Stimulated activated CD8-positive, alpha-beta memory T cell treated with anti-CD3 and anti-CD28 coated beads, Interleukin-15, amount 100 ng/mL, for 1 hour (primary cell): ENCODE data around the gene HEY2.

Source experiments
- DNase-seq: peaks from one replicate; pipeline ENCODE4 v3.0.0-alpha.2; 2020; ENCODE audit warnings: low read depth

Gene HEY2

DNA sequence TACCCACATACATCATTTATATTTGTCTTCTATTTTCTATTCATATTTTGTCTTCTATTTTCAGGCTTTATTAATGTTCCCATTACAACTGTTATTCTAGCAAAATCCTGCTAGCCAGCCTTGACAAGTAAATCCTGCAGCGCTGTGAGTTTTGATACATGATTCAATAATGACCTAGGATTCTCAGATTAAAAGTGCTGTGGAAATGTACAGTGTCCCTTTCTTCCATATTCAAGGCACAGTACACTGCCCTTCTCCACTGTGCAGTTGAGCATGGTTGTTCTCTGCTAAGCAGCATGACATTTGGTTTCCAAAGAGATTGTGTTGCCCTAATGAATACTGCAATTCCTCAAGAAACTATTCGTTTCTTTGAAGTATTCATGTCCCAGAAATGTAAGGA is 5.8 kb upstream of the HEY2 start:
- no peak for DNase-seq

DNA sequence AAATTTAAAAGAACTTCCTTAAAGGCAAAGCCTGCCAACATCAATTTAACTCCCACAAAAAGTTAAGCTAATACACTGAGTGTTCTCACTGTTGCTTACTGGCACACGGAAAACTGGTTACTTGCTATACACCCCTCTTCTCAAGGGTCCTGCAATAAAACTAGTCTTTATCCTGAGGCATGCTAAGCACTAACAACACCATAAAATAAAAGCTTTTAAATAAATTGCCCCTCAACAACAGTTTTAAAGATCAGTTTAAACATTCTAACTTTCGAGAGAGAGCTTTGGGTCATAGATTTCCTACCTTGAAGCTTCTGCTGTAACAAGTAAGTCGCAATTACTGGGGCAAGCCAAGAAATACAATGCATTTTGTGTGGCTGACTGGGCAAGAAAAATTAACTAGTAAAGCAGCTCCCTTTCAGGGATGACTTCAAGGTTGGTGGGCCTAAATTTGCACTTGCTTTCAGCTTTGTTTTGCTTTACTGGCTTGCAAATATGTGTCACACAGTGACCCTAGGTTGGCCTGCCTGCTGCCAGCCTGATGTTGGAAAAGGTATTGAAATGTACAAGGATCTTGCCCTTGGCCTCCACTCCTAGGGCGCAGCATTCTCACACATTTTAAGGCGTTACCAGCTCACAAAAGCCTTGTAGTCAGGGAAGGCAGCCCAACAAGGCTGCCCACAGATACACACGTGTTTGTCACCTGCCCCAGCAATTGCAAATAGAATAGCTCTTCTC is 4.0 kb upstream of the HEY2 start:
- no peak for DNase-seq

DNA sequence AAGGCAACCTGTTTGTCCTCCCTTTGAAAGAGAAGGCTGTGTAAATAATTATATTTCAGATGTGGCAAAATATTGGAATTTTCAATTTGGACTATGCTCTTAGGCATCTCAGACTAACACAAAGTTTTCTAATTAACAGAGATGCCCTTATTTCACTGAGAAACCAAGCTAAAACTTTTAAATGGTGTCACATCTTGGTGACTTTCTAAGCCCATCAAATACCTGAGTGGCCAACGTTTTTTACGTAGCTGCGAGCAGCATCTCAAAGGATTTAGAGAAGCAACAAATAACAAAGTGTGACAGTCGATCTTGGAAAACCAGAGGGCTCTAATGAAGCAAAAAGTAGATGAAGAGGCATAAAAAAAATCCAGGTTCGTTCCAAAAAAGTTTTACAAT is 3.4 kb upstream of the HEY2 start:
- no peak for DNase-seq

- DNase-seq: no peak
Observed at GRCh38 chr6:125746731-125747588, 2.5 kb upstream of the HEY2 start.

DNA sequence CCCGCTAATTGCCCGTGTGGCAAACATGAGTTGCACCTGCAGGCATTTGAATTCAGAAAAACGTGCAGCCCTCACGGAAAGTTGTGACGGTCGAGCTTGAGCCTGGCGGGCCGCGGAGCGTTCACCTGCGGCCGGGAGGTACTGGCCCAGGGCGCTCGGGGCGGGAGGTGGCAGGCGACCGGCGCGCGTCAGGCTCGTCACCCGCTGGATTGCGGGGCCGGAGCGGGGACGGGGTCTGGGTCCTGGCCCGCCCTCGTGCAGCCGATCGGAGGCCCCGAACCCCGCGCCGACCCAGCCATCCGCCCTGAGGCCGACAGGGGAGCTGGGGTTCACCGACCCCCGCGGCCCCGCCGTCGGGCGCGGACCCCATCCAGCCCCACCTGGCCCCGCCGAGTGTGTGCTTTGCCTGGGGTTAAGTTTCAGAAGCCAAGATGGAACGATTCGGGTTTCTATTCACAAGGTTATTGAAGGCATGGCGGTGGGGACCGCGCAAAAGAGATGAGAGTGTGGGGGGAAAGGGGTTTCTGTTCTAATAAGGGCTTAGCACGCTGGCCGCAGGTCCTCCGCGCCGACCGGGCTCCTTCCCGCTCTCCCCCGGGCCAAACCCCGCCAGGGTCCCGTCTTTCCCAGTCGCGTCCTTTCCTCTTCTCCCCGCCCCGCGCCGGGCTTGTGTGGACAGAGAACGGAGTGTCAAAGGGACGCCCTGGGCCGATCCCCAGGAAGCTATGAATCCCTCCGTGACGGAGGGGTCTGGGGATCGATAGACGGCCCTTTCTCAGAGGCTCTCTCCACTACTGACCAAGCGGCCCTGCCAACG is 1.6 kb upstream of the HEY2 start:
- DNase-seq: no peak

GRCh38 chr6:125748406-125749172 is 843 bp upstream of the HEY2 start:
- no peak for DNase-seq

DNA sequence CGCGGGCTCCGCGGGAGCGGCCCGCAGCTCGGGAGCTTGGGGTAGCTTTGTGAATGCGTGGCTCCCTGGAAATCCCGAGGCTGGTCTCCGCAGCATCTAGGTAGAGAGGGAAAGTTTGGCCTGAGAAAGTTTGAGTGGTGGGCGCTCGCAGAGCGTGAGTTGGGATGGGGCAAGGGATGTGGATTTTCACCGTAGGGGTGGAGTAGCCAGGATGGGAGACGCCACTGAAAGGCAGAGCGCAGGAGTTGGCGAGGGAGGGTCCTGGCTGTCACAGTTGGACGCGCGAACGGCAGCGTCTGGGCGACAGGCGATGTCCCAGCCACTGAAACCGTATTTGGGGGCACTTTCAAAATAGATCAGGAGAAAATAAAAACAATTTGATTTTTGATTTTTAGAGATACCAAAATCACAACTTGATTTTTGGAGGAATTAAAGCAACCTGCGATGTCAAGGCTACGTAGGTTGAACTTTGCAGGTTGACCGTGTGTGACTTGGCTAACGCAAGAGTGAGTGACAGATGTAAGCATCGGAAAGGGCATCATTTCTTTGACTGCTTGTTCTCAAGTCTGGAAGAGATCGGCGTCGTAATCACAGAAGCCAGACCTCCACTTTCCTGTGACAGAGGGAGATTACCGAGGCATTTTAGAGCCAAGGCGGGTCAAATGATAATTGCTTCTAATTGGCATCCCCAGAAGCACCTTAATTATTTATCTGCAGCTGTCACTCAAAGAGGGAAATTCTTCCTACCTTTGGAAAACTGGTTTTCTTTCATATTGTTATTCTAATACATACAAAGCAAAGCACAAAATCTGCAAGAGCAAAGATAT is 646 bp downstream of the HEY2 start:
- no peak for DNase-seq

DNA sequence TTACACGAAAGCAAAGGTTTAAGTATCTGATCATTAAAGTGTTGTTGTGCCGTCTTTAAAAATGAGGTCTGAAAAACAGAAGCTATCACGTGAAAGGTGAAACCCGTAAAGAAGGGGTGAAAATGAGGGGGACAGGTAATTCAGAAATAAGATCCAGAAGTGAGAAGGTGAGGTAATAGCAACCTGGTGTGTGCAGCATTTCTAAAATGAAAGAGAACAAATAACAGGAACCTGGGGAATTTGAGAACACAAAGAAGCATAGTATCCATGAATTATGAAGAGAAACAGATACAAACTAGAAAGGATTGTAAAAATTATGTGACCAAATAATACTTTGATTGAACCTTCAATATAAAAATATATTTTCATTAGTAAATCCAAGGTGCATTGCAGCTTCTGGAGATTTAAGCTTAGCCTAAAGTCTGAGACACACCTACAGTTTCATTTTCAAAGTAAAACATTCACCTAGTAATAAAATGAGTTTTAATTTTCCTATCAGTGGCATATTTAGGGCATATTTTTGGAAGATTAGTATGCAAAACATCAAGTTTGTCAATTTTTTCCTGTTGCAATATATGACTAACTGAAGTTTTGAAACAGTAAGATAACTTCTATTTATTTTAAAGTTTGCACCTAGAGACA is 1.4 kb downstream of the HEY2 start:
- no peak for DNase-seq

DNA sequence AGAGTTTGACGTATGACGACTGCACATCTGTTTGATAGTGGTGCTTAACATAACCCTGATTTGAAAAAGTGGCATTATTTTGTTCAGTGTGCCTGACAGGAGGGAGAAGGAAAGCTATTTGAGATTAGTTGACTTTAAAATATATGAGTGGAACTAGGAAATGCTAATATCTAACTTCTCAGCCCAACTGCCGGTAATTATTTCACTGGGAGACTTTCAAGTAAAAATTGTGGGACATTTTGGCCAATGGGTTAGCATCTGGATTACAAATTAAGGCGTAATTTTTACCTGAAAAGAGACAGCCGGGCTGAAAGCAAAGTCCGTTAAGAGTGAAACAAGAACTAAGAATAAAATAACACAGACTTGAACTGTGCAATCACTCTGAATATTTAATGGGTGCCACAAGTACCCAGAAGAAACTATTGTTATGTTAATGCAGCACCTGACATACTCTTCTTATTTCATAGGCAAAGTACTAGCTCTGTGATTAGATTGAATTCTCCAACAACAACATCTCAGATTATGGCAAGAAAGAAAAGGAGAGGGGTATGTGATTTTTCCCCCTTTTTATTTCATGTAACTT is 2.0 kb downstream of the HEY2 start:
- no peak for DNase-seq

GRCh38 chr6:125752773-125753172 is 3.3 kb downstream of the HEY2 start:
- no peak for DNase-seq

GRCh38 chr6:125753218-125753936 is 3.9 kb downstream of the HEY2 start:
- no peak for DNase-seq

GRCh38 chr6:125753937-125754259 is 4.5 kb downstream of the HEY2 start:
- DNase-seq: no peak

- no peak for DNase-seq
Observed at GRCh38 chr6:125754566-125754965, 5.1 kb downstream of the HEY2 start.

GRCh38 chr6:125759184-125759902 is 9.9 kb downstream of the HEY2 start:
- no peak for DNase-seq

- DNase-seq: no peak
Observed at GRCh38 chr6:125759959-125760457, 10.6 kb downstream of the HEY2 start.

GRCh38 chr6:125764121-125764671 is 14.8 kb downstream of the HEY2 start:
- no peak for DNase-seq

DNA sequence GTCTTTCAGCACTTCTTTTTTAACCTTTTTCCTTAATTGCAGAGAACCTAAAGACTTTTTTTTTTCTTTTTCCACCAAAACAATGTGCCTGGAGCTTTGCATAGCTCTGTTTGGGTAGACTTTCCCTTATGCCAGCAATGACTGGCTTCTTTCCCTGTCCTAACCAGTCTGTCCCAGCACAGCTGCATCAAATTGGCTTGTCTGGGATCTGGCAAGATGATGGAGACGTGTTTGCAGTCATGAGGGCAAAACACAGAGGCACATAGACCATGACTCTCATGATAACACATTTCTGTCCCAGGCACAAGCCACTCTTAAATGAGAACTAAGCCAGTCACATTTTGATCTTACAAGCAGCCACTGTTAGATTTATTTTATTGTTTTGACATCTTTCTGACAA is 16.5 kb downstream of the HEY2 start:
- DNase-seq: no peak

GRCh38 chr6:125766641-125767040 is 17.2 kb downstream of the HEY2 start:
- DNase-seq: no peak
